GM19043 (cell line): ENCODE measurements around the gene RPP21.

ENCODE experiments used
- ATAC-seq: cut with Tn5 transposase; IDR thresholded peaks from one replicate; pipeline ENCODE4 v1.9.1; 2021; ENCODE audit warnings: low read depth; ENCODE audit not compliant: unreplicated experiment

RPP21 gene

GRCh38 chr6:30328397-30328796 is 16.6 kb upstream of the RPP21 start:
- no peak for ATAC-seq

DNA sequence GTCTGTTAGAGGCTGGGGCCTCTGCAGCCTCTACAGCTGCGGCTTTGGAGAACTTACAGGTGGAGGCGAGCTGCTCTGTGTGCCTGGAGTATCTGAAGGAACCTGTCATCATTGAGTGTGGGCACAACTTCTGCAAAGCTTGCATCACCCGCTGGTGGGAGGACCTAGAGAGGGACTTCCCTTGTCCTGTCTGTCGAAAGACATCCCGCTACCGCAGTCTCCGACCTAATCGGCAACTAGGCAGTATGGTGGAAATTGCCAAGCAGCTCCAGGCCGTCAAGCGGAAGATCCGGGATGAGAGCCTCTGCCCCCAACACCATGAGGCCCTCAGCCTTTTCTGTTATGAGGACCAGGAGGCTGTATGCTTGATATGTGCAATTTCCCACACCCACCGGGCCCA is 15.6 kb upstream of the RPP21 start:
- no peak for ATAC-seq

DNA sequence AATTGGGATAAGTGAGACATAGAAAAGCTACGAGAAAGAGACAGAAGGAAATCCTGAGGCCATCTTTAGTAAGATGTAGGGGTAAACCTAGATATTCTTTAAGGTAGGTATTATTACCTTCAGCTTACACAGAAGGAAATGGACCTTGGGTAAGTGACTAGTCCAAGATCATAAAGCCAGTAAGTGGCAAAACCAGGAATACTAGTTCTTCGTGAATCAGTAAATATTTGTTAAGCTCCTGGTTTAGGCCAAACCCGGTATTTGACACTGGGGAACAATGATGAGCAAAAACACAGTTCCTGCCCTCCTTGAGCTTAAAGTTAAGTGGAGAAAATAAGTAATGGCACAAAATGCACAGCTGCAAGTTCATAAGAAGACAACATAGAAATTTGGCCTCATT is 13.0 kb upstream of the RPP21 start:
- no peak for ATAC-seq

DNA sequence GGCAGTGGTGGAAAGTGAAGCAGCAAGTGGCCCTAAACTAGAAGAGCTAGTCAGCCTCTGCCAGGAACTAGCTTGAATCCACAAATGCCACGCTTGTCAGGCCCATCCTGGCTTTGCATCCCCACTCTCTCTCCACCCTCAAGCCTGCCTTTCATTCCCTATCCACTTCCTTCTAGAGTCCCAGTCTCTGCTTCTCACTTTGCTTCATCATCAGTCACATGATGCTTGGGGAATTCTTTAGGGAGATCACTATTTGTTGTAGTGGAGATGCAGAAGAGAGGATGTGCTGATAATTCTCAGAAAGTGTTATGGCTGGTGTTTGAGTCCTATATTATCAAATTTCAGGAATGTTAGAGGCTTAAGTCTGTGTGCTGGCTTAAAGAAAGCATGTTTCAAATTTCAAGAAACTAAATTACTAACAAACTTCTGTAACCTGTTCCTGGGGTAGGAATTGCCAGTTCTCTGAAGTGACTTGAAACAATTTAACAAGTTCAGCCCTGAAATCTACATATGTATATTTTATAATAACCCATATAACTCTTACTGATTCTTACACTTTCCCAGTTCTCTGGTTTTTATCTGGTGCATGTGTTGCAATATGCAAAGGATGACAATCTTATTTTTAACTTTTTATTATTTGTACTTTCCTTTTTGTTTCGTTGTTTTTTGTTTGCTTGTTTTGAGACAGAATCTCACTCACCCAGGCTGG is 10.7 kb upstream of the RPP21 start:
- ATAC-seq: no peak

DNA sequence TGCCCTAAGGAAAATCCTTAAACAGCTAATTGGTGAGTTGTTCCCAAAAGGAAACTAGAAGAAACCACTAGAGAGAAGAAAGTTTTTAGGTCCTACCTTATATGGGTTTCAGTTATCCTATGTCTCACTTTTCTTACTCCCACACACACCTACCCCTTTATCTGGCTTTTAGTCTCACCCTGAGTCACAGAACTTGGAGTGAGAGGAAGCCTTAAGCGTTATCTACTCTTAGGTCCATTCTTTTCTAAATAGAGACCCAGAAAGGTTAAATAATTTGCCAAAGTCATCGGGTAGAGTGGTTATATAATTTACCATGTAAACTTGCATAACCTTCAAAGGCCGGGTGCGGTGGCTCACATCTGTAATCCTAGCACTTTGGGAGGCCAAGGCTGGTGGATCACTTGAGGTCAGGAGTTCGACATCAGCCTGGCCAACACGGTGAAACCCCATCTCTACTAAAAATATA is 4.3 kb upstream of the RPP21 start:
- ATAC-seq: no peak

- no peak for ATAC-seq
These were observed 3.7 kb upstream of the RPP21 start for GRCh38 chr6:30341218-30341617.

GRCh38 chr6:30341728-30342127 is 3.2 kb upstream of the RPP21 start:
- ATAC-seq: no peak

DNA sequence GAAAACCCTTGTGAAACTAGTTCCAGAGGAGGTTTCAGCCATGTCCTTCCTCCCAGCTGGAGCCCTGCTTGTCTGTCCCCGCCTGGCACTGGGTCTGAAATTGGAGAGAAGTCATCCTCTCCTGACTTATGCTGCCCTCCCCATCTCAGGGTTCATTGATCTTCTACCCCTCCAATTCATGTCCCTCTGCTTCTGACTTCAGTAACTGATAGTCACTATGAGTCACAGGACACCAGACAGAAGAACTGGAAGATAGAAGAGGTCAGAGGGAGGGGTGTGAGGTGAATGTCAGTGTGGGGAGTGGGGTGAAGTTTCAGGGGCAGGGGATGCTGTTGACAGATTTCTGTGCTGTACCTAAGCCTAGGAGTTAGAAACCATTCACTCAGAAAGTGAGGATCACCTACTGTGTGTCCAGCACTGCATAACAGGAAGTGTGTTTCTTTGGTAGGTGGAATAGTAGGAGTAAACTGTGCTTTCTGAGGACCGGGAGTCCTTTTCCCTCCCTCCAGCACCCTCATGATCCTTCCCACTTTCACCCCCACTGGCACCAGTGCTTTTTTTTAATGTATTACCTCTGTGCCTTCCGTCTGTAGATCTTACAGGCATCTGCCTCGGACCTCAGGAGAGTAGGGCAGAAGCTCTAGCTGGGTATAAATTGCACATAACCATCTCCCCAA is 627 bp upstream of the RPP21 start:
- no peak for ATAC-seq

GRCh38 chr6:30345852-30346251 is 896 bp downstream of the RPP21 start:
- no peak for ATAC-seq

DNA sequence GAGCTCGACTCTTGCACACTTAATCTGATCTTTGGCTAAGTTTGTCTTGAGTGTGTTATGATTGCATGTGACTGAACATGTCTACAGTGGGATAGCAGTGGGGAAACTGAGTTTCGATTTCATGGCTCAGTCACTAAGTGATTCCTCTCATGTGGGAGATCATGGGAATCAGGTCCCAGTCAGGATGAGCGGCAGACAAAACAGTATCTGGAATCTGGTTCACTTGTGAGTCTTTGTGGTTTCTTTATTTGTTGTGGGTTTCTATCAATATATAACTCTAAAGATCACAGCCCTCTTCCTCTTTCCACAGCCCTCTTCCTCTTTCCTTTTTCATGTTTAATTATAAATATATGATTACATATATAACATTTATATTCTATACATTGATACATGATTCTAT is 4.0 kb downstream of the RPP21 start:
- ATAC-seq: no peak

DNA sequence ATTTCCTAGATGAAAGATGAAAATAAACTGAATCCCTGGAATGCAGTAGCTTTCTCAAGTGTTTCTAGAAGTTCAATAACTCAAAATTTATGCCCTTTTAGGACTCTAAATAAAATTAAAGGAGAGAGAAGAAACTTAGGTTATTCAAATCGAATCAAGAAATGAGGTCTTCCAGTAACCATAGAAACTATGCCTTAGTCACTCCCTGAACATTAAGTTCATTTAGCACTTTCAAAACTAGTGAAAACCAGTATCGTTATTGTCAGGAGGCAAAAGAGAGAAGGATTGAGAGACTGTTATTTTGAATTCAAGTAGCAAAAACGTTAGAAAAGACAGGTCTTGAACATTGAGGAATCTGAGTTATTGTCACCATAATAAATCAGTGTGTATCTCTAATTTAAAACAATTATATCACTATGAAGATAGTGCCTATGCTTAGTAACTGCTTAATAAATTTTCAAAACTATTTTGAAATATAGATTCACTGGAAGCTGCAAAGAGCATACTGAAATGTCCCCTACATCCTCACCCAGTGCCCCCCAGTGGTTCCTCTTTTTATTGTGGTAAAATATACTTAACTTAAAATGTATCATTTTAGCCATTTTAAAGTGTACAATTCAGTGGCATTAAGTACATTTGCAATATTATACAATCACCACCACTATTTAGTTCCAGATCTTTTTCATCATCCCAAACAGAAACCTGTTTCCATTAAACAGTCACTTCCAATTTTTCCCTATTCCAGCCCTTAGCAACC is 4.6 kb downstream of the RPP21 start:
- no peak for ATAC-seq

- ATAC-seq: no peak
These were observed 5.6 kb downstream of the RPP21 start for GRCh38 chr6:30350524-30350923.

DNA sequence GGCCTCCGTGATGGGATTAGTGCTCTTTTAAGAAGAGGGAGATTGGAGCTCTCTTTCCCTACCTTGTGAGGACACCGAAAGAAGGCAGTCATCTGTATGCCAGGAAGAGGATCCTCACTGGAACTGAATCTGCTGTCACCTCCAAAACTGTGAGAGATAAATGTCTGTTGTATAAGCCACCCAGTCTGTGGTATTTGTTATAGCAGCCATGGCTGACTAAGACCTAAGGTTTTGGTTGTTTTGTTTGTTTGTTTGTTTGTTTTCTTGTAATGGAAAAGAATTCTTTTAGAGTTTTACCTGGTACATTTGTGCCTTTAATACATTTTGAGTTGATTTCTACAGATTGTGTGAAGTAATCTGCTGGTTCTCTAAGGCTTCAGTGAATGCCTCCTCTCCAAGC is 7.6 kb downstream of the RPP21 start:
- ATAC-seq: no peak

GRCh38 chr6:30355281-30355680 is 10.3 kb downstream of the RPP21 start:
- no peak for ATAC-seq

DNA sequence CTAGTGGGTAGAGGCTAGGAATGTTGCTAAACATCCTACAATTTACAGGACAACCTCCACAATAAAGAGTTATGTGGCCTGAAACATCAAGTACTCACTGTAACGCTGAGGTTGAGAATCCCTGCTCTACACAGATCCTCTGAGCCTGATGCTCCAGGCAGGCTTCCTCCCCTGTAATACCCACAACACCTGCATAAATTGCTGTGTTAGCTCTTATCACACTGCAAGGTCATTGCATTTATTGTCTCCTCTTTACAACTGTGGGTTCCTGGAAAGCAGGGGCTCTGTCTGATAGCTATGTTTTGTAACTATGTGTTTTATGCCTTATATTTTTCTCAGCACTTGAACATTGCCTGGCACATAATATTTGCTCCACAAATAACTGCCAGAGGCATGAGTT is 11.6 kb downstream of the RPP21 start:
- ATAC-seq: no peak

DNA sequence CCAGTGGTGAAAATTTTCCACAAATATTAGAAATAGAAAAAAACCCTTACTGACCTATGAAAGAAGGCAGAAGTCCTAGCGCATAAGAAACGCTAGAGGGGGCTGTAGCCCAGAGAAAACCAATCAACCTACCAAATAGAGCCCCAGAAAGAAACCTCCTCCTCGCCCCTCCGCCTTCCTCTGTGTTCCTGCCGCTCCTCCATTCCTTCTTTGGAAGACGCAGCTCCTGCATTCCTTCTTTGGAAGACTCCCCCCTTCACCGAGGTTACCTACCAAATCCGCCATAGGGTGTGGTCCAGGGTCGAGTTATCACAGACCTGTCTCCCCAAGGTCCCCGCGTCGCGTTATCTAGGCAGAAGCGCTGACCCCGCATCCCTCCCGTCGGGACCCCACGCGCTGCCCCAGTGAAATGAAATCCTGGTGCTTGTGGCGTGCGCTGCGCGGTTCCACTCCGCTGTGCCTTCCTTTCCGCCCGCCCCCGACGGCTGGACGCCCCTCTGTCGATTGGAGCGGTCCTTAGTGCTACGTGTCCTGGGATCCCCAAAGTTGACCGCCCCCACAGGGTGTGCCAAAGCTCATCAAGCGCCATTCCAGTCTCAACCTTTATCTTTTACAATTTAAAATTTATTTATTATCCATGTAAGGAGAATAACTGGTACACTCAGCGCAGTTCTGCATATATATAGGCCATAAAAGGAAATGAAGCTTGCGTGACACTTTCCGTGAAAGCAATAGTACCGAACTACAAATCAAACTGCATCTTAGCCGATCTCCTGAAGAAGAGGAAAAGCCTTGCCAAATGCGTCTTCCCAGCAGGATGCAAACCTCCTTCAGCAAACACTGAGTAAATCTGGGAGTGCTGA is 13.0 kb downstream of the RPP21 start:
- no peak for ATAC-seq

DNA sequence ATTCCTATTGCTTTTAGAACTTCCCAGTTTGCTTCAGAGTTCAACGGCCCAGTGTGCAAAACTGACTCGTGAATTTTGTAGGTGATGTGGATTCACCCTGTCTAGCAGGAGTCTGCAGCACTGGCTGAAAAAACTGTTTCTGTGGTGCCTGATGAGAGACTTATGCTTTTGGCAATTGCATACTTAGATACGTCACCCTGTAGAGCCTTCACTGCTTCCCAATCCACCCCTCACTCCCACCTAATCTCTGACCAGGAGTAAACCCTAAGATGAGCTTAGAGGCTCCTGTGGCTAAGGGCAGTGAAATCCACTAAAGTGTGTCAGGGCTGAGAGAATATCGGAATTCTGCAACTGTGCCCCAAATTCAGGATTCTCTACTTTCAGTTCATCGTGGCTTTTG is 14.3 kb downstream of the RPP21 start:
- no peak for ATAC-seq

GRCh38 chr6:30360139-30360538 is 15.2 kb downstream of the RPP21 start:
- ATAC-seq: no peak

GRCh38 chr6:30361661-30362060 is 16.7 kb downstream of the RPP21 start:
- no peak for ATAC-seq

GRCh38 chr6:30363459-30363858 is 18.5 kb downstream of the RPP21 start:
- no peak for ATAC-seq

DNA sequence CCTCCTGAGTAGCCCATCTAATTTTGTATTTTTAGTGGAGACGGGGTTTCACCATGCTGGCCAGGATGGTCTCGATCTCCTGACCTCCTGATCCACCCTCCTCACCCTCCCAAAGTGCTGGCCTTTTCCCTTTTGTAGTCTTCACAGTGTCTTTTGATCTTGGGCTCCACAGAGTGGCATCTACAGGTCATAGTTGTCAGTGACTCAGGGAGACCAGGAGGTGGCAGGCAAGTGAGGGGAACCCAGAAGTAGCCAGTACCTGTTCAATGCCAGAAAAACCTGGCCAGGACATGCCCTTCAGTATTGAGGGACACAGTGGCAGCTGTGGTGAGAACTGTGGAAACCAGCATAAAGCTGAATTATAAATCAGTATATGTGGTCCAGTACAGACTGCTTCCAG is 19.6 kb downstream of the RPP21 start:
- ATAC-seq: no peak
